BE2C (cell line): ENCODE results near the gene RTN4R.
"Not testable (repeated sequence)": the region's sequence is repeated elsewhere in the genome, so short reads cannot be mapped to it uniquely, and the experiment has no call there.

ENCODE experiments used
- DNase-seq: peaks from one replicate; pipeline ENCODE4 v3.0.0-alpha.2; 2020
- H3K27me3 ChIP-seq: fragments of 250-450 bp; sonication (Bioruptor Pico); 2 replicates; pipeline ENCODE4 v1.5.1; 2020; ENCODE audit warnings: mild to moderate bottlenecking
- H3K36me3 ChIP-seq: fragments of 250-450 bp; sonication (Bioruptor Pico); 2 replicates; pipeline ENCODE4 v1.5.1; 2020; ENCODE audit warnings: mild to moderate bottlenecking
- H3K4me1 ChIP-seq: fragments of 250-450 bp; sonication (Bioruptor Pico); 2 replicates; pipeline ENCODE4 v1.5.1; 2020
- H3K4me3 ChIP-seq: 2 replicates; pipeline ENCODE4 v1.5.1; 2011; ENCODE audit warnings: low read depth, low read length
- H3K9me3 ChIP-seq: fragments of 250-450 bp; sonication (Bioruptor Pico); 2 replicates; pipeline ENCODE4 v1.5.1; 2020
- CTCF ChIP-seq: IDR thresholded peaks from 2 replicates; pipeline ENCODE4 v1.5.1; 2012; ENCODE audit warnings: mild to moderate bottlenecking, low read depth, low read length

Gene RTN4R

GRCh38 chr22:20285473-20286311 is 17.6 kb upstream of the RTN4R start:
- H3K27me3 ChIP-seq, H3K9me3 ChIP-seq, H3K36me3 ChIP-seq, H3K4me3 ChIP-seq: not testable (repeated sequence)
- H3K4me1 ChIP-seq, result peaks cover 12% of the 10 kb centered on the region
- peak; percentile 82 for TF ChIP-seq CTCF
- peak; percentile 85 for DNase-seq

- Histone ChIP-seq H3K36me3 (no peaks in the 10 kb centered on the region), H3K27me3 (no peaks in the 10 kb centered on the region), H3K4me1 (peaks cover 12% of the 10 kb centered on the region), H3K9me3 (no peaks in the 10 kb centered on the region), H3K4me3 (no peak overlapping the region)
- TF ChIP-seq CTCF, result no peak
- no peak for DNase-seq
These were observed 16.5 kb upstream of the RTN4R start for GRCh38 chr22:20284471-20285086.

GRCh38 chr22:20283674-20284066 is 15.6 kb upstream of the RTN4R start:
- no peaks in the 10 kb centered on the region for H3K36me3 ChIP-seq
- no peaks in the 10 kb centered on the region for H3K9me3 ChIP-seq
- H3K4me1 ChIP-seq, result peaks cover 12% of the 10 kb centered on the region
- H3K27me3 ChIP-seq, result no peaks in the 10 kb centered on the region
- no peak for TF ChIP-seq CTCF
- no peak overlapping the region for H3K4me3 ChIP-seq
- DNase-seq, result peak; percentile 70

GRCh38 chr22:20282901-20283673 is 15.0 kb upstream of the RTN4R start:
- H3K36me3 ChIP-seq, result no peaks in the 10 kb centered on the region
- peaks cover 12% of the 10 kb centered on the region for H3K4me1 ChIP-seq
- no peaks in the 10 kb centered on the region for H3K9me3 ChIP-seq
- no peaks in the 10 kb centered on the region for H3K27me3 ChIP-seq
- no peak overlapping the region for H3K4me3 ChIP-seq
- no peak for TF ChIP-seq CTCF
- no peak for DNase-seq

- Histone ChIP-seq H3K4me3 (no peak overlapping the region), H3K9me3 (no peaks in the 10 kb centered on the region), H3K36me3 (no peaks in the 10 kb centered on the region), H3K27me3 (no peaks in the 10 kb centered on the region), H3K4me1 (peaks cover 12% of the 10 kb centered on the region)
- DNase-seq, result no peak
- no peak for TF ChIP-seq CTCF
These were observed 13.8 kb upstream of the RTN4R start for GRCh38 chr22:20281891-20282290.

- peaks cover 12% of the 10 kb centered on the region for H3K4me1 ChIP-seq
These were observed 13.4 kb upstream of the RTN4R start for GRCh38 chr22:20281473-20281872.

More at GRCh38 chr22:20281473-20281872, 13.4 kb upstream of the RTN4R start:
- not testable (repeated sequence) for H3K27me3 ChIP-seq, H3K36me3 ChIP-seq, H3K4me3 ChIP-seq, DNase-seq, H3K9me3 ChIP-seq
